ENCODE results near the gene ELMO2. TPM values are rescaled to one million over a fixed set of nuclear protein-coding genes. Genes with fewer than 3 reads are reported as not detected.

ELMO2 gene
- total RNA-seq, 1 experiment from 2014 or later: 28.4 TPM

DNA sequence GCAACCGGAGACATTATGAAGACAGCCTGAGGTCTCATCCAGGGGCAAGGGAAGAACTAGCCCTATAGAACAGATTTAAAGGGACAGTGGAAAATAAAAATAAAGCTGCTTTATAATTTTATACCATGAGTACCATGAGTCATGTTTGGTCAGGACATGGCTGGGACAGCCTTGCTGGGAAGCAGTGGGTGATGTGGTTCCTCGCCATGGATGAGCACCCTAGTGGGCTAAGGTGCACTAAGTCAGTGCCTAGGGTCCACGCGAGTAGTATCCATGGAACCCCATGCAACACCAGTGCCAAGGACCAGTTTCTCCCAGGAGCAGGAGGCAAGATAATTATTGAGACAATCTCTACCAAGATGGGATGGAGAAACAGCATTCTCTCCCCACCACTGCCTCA, 33.4 kb upstream of the ELMO2 start:
- Mint-ChIP-seq H3K9me3 (peaks cover 16% of the 10 kb centered on the region), H3K4me3 (no peak overlapping the region), H3K27ac (no peak overlapping the region), H3K4me1 (no peaks in the 10 kb centered on the region), H3K36me3 (peaks cover 14% of the 10 kb centered on the region), H3K27me3 (ENCODE audit: low read depth) (no peaks in the 10 kb centered on the region; the same call in 1 of the 2 replicates)
- CTCF ChIA-PET: no interaction called here
- TF ChIP-seq EMX1 (CRISPR knock-in tag; IDR thresholded peaks at IDR 0.05): no peak
- TF ChIP-seq PRRX2 (CRISPR knock-in tag; IDR thresholded peaks at IDR 0.05): no peak
- TF ChIP-seq CREM (CRISPR knock-in tag; IDR thresholded peaks at IDR 0.05): no peak
- TF ChIP-seq, protein P1, sequence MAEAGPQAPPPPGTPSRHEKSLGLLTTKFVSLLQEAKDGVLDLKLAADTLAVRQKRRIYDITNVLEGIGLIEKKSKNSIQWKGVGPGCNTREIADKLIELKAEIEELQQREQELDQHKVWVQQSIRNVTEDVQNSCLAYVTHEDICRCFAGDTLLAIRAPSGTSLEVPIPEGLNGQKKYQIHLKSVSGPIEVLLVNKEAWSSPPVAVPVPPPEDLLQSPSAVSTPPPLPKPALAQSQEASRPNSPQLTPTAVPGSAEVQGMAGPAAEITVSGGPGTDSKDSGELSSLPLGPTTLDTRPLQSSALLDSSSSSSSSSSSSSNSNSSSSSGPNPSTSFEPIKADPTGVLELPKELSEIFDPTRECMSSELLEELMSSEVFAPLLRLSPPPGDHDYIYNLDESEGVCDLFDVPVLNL (CRISPR knock-in tag; IDR thresholded peaks at IDR 0.05; ENCODE audit: borderline replicate concordance, low read depth): no peak
- TF ChIP-seq, protein P2, sequence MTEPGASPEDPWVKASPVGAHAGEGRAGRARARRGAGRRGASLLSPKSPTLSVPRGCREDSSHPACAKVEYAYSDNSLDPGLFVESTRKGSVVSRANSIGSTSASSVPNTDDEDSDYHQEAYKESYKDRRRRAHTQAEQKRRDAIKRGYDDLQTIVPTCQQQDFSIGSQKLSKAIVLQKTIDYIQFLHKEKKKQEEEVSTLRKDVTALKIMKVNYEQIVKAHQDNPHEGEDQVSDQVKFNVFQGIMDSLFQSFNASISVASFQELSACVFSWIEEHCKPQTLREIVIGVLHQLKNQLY (CRISPR knock-in tag; IDR thresholded peaks at IDR 0.05): no peak
- ATAC-seq (no peak), DNase-seq (ENCODE audit: low spot score) (no peak)
- POLR2A ChIA-PET: no interaction called here

DNA sequence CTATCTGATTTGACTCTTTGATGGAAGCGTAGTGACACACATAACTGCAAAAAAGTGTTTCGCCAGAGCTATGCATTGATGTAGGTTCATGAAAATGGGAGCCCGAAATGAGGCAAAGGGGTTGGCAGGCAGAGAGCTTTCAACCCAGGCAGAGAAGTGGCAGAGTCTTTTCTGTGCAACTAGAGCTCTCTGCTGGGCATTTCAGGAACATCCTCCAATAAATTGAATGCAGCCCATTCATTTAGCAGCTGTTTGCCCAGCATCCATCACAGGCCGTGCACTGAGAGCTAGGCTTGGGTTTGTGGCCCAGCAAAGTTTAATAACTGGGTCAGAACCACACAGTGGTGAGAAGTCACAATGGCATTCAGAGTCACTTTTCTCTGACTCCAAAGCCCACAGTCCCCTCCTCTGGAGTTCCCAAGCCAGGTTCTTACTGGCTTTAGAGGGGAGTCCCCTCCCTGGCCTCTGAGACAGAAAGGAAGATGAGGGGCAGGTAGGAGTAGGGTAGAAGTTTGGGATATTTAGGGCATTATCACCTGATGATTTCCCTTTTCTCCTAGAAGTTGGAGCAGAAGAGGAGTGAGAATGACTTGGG, 31.8 kb upstream of the ELMO2 start:
- H3K9me3 Mint-ChIP-seq: peaks cover 4% of the 10 kb centered on the region
- ATAC-seq (peak; percentile 70), DNase-seq (ENCODE audit: low spot score) (no peak)
- POLR2A ChIA-PET: interaction anchor here (0.7 kb wide), 1 partner anchor 65 kb away, joined by 3 read pairs; no protein-coding TSS in a partner anchor
- H3K27ac Mint-ChIP-seq: no peak overlapping the region
- H3K4me3 Mint-ChIP-seq: no peak overlapping the region
- peaks cover 2% of the 10 kb centered on the region for H3K27me3 Mint-ChIP-seq (ENCODE audit: low read depth)
- no peaks in the 10 kb centered on the region for H3K4me1 Mint-ChIP-seq
- H3K36me3 Mint-ChIP-seq: peaks cover 7% of the 10 kb centered on the region
- CTCF ChIA-PET: interaction anchor here (0.6 to 2.3 kb wide), 21 partner anchors 9 to 380 kb away, joined by 3 to 19 read pairs (median 4); partner anchors contain the start of gene ELMO2
- TF ChIP-seq, protein P3, sequence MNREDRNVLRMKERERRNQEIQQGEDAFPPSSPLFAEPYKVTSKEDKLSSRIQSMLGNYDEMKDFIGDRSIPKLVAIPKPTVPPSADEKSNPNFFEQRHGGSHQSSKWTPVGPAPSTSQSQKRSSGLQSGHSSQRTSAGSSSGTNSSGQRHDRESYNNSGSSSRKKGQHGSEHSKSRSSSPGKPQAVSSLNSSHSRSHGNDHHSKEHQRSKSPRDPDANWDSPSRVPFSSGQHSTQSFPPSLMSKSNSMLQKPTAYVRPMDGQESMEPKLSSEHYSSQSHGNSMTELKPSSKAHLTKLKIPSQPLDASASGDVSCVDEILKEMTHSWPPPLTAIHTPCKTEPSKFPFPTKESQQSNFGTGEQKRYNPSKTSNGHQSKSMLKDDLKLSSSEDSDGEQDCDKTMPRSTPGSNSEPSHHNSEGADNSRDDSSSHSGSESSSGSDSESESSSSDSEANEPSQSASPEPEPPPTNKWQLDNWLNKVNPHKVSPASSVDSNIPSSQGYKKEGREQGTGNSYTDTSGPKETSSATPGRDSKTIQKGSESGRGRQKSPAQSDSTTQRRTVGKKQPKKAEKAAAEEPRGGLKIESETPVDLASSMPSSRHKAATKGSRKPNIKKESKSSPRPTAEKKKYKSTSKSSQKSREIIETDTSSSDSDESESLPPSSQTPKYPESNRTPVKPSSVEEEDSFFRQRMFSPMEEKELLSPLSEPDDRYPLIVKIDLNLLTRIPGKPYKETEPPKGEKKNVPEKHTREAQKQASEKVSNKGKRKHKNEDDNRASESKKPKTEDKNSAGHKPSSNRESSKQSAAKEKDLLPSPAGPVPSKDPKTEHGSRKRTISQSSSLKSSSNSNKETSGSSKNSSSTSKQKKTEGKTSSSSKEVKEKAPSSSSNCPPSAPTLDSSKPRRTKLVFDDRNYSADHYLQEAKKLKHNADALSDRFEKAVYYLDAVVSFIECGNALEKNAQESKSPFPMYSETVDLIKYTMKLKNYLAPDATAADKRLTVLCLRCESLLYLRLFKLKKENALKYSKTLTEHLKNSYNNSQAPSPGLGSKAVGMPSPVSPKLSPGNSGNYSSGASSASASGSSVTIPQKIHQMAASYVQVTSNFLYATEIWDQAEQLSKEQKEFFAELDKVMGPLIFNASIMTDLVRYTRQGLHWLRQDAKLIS (CRISPR knock-in tag; IDR thresholded peaks at IDR 0.05; ENCODE audit: borderline replicate concordance): no peak
- TF ChIP-seq, protein P4, sequence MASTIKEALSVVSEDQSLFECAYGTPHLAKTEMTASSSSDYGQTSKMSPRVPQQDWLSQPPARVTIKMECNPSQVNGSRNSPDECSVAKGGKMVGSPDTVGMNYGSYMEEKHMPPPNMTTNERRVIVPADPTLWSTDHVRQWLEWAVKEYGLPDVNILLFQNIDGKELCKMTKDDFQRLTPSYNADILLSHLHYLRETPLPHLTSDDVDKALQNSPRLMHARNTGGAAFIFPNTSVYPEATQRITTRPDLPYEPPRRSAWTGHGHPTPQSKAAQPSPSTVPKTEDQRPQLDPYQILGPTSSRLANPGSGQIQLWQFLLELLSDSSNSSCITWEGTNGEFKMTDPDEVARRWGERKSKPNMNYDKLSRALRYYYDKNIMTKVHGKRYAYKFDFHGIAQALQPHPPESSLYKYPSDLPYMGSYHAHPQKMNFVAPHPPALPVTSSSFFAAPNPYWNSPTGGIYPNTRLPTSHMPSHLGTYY (CRISPR knock-in tag; IDR thresholded peaks at IDR 0.05): no peak
- no peak for TF ChIP-seq JUN (CRISPR knock-in tag; IDR thresholded peaks at IDR 0.05)
- TF ChIP-seq, protein P1 (CRISPR knock-in tag; IDR thresholded peaks at IDR 0.05; ENCODE audit: borderline replicate concordance, low read depth): no peak
- TF ChIP-seq, protein P5, sequence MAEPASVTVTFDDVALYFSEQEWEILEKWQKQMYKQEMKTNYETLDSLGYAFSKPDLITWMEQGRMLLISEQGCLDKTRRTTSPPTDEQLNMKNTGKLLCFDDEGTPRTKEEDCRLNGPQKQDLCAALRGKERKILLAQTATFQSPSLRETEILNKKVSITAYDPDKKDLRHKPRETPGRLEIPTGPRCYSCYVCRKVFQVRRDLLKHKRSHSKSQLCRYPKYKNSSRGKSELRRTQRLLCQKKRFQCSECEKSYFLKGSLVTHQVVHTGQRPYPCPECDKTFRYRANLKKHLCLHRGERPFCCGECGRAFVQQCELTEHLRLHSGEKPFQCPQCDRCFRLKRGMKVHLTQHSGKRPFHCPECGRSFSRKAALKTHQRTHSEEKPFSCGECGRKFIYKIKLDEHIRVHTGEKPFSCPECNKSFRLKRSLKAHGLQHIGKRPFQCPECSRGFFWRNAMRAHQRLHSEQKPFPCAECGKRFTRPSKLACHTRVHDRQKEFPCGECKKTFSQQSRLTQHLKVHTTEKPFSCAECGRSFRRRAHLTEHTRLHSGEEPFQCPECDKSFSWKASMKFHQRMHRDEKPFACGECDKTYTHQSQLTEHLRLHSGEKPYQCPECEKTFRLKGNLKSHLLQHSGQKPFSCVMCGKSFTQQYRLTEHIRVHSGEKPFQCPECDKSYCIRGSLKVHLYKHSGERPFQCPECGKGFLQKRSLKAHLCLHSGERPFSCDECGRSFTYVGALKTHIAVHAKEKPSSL (CRISPR knock-in tag; conservative IDR thresholded peaks at IDR 0.05): no peak
- TF ChIP-seq, protein P6, sequence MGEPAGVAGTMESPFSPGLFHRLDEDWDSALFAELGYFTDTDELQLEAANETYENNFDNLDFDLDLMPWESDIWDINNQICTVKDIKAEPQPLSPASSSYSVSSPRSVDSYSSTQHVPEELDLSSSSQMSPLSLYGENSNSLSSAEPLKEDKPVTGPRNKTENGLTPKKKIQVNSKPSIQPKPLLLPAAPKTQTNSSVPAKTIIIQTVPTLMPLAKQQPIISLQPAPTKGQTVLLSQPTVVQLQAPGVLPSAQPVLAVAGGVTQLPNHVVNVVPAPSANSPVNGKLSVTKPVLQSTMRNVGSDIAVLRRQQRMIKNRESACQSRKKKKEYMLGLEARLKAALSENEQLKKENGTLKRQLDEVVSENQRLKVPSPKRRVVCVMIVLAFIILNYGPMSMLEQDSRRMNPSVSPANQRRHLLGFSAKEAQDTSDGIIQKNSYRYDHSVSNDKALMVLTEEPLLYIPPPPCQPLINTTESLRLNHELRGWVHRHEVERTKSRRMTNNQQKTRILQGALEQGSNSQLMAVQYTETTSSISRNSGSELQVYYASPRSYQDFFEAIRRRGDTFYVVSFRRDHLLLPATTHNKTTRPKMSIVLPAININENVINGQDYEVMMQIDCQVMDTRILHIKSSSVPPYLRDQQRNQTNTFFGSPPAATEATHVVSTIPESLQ (CRISPR knock-in tag; IDR thresholded peaks at IDR 0.05): no peak
- TF ChIP-seq ZBTB21 (CRISPR knock-in tag; IDR thresholded peaks at IDR 0.05; ENCODE audit: borderline replicate concordance): no peak
- TF ChIP-seq FOXK1 (CRISPR knock-in tag; IDR thresholded peaks at IDR 0.05): no peak
- TF ChIP-seq NR3C1 (CRISPR knock-in tag; conservative IDR thresholded peaks at IDR 0.05; ENCODE audit: low read depth): no peak
- TF ChIP-seq SP1 (CRISPR knock-in tag; conservative IDR thresholded peaks at IDR 0.05): no peak
- no peak for TF ChIP-seq ZNF263 (CRISPR knock-in tag; IDR thresholded peaks at IDR 0.05; ENCODE audit: low read depth)
- no peak for TF ChIP-seq FOXJ3 (CRISPR knock-in tag; IDR thresholded peaks at IDR 0.05; ENCODE audit: borderline replicate concordance)
- no peak for TF ChIP-seq PRRX2 (CRISPR knock-in tag; IDR thresholded peaks at IDR 0.05)
- no peak for TF ChIP-seq KAT7 (CRISPR knock-in tag; IDR thresholded peaks at IDR 0.05; ENCODE audit: borderline replicate concordance)
